Fibroblast of lung (primary cell): ENCODE results near the gene TCHHL1.

Source experiments
- EZH2 ChIP-seq: IDR thresholded peaks from 2 replicates; pipeline ENCODE4 v1.5.1; 2012; ENCODE audit warnings: low read length, control low read depth, mild to moderate bottlenecking; ENCODE audit errors: missing control alignments
- TF ChIP-seq, protein P1 (sequence below), 2 donors: IDR thresholded peaks in 1 of 2; conservative IDR thresholded peaks in 1 of 2; 1 replicate in 1 of 2; 2 replicates in 1 of 2; pipeline ENCODE4 v1.5.1; 2011 to 2012; ENCODE audit warnings: low read length in 2 of 2, control low read depth in 1 of 2, inconsistent platforms in 1 of 2, low read depth in 1 of 2, mild to moderate bottlenecking in 1 of 2

DNA sequence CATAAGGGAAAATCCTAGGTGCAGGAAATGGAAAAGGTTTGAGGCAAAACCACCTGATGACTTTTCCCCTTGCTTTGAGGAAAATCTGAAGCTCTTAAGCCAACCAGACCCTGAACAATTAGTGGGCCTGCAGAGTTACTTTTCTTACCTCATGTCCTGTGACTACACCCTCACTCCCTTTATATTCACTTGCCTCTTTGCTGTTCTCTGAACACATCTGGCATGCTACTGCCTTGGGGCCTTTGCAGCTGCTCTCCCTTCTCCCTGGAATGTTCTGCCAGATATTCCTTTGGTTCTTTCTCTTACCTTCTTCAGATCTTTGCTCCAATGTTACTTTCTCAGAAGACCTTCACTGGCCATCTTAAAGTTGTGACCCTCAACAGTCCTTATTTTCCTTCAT is 48.4 kb upstream of the TCHHL1 start:
- TF ChIP-seq, protein P1, sequence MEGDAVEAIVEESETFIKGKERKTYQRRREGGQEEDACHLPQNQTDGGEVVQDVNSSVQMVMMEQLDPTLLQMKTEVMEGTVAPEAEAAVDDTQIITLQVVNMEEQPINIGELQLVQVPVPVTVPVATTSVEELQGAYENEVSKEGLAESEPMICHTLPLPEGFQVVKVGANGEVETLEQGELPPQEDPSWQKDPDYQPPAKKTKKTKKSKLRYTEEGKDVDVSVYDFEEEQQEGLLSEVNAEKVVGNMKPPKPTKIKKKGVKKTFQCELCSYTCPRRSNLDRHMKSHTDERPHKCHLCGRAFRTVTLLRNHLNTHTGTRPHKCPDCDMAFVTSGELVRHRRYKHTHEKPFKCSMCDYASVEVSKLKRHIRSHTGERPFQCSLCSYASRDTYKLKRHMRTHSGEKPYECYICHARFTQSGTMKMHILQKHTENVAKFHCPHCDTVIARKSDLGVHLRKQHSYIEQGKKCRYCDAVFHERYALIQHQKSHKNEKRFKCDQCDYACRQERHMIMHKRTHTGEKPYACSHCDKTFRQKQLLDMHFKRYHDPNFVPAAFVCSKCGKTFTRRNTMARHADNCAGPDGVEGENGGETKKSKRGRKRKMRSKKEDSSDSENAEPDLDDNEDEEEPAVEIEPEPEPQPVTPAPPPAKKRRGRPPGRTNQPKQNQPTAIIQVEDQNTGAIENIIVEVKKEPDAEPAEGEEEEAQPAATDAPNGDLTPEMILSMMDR (conservative IDR thresholded peaks at IDR 0.05 in 1 of 2, IDR thresholded peaks at IDR 0.05 in 1 of 2; ENCODE audit: low read depth in 1 of 2, low read length in 2 of 2): no peak
- no peak for TF ChIP-seq EZH2
